Pons (tissue), 1 donor: ENCODE data around the gene FMN1.

Source experiments
- DNase-seq: peaks from one replicate; pipeline ENCODE4 v3.0.0-alpha.2; 2016; ENCODE audit warnings: low spot score

FMN1 gene

DNA sequence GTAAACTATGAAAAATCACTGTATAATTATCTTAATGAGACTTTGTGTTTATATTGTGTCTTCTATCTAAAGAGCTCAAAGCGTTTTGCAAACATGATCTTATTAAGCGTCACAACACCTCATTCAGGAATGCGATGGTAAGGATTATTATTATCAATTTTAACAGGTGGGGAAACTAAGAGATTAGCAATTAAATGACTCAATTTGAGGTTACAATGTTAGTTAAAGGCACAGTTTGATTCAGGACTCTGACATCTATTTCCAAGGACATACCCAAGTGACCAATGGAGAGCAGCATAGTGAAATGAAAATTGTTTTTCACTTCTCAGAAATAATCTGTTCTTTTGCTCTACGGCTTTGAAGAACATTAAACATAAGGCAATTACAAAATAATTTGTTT lies 74.6 kb downstream of the FMN1 start:
- DNase-seq: no peak

DNA sequence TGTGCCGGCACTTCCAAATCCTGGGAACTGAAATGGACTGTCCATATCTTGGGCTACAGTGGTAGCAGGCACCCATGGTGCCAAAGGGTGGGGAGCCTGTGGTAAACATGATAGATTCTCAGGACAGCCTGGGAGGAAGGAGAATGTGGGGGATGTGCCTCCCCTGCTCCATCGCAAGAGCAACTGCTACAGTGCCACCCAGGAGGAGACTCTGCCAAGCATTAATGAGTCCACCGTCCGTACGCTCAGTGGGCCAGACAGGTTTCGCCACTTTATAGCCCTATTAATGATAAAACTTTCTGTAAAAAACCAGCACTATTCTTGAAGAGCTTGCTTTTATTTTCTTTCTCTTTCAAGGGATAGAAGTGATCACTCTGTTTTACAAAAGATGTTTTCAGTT lies 75.2 kb downstream of the FMN1 start:
- no peak for DNase-seq

DNA sequence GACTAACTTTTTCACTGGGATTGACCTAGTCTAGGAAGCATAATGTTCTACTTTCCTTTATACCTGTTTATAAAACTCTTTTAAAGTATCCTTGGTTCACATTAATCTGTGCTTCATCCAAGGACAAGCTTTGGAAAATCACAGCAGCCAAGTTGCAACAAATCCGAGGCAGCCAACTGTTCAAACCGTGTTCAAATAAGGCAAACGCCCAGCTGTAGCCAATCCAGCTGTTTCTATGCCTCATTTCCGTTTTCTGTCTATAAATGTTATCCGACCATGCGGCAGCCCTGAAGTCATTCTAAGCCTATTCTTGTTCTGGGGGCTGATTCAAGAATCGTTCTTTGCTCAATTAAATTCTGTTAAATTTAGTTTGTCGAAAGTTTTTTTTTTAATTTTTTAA lies 78.3 kb downstream of the FMN1 start:
- no peak for DNase-seq

DNA sequence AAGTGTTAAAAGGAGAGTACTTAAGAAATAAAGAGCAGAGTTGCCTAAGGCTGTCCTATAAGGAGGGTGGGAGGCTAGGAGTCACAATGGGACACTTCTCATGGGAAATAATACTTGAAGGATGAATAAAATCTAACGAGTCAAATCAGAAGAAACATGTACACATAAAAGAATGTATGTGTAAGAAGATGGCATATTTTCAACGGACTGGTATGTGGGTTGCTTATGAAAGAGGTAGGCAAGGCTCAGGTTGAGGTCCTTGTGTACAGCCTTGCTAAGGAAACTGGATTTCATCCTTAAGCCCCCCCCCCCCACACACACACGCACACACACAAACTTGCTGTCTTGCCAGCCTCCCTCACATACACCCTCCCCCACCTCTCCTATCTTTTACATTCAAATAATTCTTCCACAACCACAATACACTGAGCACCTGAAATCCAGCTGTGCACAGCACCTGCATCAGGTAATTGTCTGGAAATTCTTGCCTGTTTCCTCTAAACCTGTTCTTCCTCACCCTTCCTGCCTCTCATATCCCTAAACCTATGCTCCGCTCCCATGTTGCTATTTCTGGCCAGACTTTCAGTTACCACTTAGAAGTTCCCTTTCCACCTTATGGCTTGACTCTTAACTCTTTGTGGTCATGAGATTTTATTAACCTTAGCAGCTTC lies 79.2 kb downstream of the FMN1 start:
- DNase-seq: no peak

DNA sequence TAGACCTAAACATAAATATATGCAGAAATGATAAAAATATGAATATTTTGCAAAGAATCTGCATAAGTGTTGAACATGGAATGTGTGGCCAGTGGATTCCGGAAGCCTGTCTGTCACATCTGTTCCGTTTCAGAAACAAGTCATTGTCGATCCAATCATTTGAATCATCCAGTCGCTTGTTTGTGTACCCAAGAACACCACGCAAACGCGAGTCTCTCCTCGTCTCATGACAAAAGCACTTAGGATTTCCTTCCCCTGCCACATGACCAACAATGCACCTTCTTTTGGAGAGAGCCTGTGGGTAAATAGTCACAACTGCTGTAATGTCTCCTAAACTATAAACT lies 80.2 kb downstream of the FMN1 start:
- no peak for DNase-seq

DNA sequence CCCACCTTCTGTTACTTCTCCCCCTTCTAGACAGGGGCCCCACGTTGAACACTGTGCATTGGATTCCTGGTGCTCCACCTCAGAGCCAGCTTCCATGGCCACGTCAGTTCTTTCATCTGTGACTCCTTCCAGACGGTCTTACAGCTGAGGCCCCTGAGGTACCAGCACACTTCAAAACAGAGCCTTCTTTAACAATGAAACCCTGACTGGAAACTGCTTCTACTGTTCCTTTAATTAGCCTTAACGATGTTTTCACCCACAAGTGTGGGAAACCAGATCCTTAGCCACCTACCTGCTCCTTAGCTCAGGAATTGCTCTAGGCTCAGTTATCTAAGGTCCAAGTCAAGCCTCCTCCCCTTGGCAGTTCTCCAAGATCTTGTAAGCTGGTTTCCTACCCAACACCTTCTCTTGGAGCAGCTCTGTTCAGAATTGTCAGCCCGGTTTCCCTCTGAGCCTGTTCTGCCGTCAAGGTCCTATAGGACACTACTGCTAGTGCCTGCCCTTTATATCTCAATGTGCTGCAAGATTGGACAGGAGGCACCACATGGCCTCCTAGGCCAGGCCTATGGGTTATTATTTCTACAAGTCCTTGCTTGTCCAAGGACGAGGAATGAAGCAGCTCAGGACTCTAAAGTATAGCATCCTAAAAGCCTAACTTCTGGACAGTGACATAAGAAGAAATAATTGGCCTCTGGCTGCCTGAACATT lies 80.7 kb downstream of the FMN1 start:
- DNase-seq: no peak

DNA sequence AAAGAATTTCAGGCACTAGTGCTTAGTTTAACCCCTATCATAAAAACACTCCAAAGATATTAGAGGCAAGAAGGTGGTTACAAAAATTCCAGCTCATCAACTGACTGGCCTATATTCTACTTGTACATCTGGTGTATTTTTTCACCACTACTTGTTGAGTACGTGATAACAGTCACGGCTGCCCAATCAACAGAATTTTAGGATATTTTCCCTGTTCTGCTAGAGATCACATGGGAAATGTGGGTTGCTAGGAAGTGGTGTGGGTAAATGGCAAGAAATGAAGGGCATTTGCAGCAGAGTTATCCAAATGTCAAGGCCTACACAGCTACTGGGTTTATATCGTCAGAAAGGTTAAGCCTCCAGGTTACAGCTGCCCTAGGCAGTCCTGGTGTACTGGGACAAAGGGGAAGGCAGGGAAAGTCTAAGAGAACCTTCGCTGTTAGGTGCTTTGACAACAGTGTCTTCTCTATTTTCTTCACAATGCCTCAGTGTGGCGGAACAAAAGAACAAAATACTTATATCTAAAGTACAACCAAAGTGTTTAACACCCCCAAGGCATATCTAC lies 81.9 kb downstream of the FMN1 start:
- DNase-seq: no peak

DNA sequence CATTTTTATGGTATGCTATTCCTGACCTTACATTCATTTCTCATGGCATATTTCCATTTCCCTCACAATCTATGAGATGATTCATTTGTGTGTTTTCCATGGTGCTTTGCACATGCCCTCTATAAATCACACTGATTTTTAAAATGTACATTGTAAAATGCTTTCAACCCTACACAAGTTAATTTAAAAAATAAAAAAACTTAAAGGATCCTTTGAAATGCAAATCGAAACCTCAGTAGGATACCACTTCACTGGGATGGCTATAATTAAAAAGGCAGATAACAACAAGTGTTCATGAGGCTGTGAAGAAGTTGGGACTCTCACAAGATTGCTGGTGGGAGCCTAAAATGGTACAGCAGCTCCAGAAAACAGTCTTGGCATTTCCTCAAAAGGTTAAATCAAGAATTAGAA lies 83.5 kb downstream of the FMN1 start:
- DNase-seq: no peak

DNA sequence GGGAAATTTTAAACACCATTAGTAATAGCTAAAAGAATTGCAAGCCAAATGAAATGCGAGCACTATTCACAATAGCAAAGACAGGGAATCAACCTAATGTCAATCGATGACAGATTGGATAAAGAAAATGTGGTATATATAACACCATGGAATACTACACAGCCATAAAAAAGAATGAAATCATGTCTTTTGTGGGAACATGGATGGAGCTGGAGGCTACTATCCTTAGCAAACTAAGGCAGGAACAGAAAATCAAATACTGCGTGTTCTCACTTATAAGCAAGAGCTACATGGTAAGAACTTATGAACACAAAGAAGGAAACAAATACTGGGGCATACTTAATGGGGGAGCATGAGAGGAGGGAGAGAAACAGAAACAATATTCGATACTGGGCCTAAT lies 85.2 kb downstream of the FMN1 start:
- DNase-seq: no peak

DNA sequence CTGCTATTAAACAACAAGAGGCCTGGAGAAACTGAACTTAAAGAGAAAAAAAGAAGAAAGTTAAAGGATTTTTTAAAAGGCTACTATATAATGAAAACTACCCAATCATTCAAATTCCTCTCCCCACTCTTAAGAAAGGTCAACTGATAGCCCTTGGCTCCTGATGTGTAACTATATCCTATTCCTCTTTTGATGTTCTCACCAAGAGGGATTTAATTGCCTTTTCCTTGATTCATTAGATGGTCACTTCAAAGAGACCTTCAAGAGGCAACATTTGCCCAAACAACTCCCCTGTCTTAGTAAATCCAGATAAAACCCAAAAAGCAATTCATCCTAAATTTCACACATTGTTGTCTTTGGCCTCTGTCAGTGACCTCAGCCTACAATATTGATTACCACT lies 86.0 kb downstream of the FMN1 start:
- DNase-seq: no peak

DNA sequence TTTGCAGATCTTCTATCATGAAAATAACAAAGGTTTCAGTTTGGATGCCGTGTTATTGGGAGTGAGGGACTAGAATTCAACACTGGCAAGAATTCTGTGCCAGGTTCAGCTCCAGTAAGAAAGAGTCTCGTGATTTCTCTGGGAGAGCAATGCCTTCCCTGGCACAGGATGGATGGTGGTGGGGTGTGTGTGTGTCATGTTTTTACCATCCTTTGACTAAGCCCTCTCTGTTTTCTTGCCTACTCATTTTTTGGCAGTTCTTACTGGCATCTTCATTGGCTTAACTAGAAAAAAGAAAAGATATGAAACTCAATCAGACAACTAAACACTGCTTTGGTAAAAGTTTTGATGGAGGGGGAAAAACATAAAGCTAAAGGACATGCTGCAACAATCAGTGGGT lies 86.6 kb downstream of the FMN1 start:
- no peak for DNase-seq

DNA sequence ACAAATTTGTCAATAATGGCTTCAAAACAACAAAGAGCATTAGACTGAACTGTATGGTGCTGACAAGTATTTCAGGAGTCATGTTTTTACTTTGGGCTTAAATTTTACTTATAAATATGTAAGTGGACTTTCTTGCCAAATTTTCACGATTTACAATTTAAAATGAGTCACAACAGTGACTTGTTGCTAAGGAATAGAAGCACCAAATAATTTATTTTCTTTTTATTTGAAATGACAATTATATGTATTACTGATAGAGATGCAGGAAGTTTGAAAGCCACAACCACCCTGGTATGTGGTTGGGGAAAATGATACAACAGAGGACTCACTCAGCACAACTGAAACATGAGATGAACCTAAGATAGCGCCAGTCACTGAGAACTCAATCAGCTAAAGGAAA lies 90.3 kb downstream of the FMN1 start:
- no peak for DNase-seq

DNA sequence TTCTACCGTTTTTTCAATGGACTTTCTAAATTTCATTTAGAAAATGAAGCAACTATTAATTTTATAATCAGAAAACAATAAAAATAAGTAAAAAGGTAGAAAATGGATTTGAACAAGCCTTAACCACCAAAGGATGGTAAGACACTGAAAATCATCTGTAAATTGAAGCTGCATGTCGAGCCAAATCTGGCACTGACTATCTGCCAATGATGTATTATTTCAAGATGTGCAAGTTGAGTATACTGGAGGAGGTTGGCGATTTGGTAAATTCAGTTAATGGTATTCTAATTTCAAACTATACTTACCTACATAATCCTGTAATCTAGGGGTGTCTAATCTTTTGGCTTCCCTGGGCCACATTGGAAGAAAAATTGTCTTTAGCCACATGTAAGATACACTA lies 93.5 kb downstream of the FMN1 start:
- DNase-seq: no peak

DNA sequence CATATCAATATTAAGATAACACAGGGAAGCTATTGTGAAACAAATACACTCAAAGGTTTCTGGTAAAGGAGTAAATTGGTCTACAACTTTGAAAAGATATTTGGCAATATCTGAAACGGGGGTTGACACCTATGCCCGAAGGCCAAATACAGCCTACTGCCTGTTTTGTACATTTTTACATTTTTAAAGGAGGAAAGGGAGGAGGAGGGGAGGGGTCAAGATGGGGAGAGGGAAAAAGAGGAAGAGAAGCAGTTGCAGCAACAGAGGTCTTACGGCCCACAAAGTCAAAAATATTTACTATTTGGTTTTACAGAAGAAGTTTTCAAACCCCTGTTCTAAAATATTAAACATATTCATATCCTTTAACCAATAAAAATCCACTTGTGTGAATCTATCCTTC lies 94.2 kb downstream of the FMN1 start:
- DNase-seq: no peak

DNA sequence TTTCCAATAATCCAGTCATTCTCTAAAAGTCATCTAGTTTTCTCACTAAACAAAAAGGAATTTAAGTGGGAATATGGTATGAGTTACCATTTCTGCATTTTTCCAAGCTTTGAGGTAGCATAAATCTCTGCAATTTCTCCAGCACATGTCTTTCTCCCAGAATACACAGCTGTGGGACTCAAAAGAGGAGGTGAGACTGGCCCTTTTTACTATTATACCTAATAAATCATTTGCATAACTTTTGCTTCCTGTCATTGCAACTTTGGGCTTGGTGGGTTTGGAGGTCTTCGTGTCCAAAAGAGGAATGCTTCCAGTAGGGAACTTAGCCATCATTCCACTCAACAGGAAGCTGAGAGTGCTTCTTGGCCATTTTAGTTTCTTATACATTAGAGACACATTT lies 94.8 kb downstream of the FMN1 start:
- no peak for DNase-seq

DNA sequence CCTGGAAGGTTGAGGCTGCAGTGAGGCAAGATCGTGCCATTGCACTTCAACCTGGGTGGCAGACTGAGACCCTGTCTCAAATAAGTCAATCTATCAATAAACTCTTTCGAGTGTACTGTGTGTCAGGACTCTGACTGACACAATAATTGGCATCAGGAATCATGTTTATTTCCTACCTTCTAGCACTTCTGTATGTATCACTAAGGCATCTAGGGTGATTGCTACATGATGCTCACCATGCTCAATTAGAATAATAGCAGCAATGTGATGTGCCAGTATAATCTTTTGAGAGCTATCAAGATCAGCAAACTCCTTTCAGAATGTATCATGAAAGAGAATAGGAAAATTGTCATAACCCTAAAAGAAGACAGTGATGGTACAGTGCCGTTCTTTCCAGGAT lies 95.3 kb downstream of the FMN1 start:
- no peak for DNase-seq

DNA sequence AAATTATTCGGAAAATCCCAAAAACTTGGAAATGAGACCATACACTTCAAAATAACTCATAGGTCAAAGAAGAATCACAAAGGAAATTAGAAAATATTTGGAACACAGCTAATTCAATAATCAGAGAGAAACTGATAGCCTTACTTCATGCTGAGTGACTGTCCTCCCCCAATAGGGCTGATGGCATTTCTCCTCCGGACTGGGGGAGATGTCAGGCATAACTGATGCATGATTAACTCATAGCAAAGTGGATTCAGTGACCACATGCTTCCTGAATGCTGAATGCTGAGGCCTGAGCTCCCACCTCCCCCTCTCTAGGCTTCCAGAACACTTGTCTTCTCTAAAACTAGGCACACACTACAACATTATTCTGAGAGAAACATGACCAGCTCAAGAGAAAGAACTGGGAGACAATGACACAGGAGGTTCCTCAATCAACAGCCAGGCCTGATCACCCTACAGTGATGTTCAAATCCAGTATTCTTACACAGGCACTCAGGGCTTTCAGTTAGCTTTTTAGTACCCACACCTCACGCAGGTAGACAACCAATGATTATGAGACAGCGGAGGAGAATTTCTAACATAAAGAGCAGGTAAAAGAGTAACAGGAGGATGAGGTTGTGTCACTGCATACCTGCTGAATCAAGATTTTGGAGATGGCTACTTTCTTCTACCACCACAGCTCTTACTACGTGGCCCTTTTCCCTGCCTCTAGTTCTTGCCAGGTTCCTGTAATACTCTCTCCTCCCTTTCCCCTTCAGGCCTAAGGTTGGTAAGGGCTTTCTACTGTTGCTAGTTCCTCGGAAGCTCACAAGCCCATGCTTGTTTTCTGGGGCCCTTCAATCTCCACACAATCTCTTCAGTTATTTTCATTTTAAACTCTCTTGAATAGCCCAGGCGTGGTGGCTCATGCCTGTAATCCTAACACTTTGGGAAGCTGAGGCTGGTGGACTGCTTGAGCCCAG lies 96.1 kb downstream of the FMN1 start:
- no peak for DNase-seq

DNA sequence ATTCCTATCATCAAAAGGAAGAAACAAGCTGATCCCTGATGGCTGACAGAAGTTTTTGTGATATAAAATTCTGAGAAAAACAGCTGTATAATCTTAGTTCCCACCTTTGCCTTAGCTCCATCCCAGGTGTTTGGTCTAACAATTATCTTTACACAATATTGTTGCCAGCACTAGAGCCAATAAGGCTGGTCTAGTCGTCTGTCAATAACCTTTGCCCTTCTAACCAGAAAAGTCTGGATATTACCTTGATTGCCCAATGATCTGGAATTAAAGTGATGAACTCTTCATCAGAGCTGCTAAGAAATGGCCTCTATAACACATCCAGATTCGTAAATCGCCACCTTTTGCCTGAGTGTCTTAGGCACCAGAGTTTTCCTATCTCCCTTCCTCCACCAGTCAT lies 98.4 kb downstream of the FMN1 start:
- DNase-seq: no peak

DNA sequence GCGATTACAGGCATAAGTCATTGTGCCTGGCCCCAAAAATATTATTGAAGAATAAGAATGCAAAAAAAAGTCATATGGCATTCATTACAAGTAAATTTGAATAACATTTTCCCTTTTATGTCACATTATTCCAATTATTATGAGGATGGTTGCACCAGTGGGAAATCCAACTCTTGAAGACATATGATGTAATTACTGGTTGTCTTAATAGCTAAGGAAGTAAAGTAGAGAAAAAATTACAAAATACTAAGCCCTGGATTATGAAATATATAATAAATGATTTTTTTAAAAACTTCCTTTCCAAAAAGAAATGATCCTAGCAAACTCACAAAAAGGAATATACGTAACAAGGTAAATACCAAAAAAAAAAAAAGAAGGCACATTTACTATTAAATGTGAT lies 98.9 kb downstream of the FMN1 start:
- no peak for DNase-seq

DNA sequence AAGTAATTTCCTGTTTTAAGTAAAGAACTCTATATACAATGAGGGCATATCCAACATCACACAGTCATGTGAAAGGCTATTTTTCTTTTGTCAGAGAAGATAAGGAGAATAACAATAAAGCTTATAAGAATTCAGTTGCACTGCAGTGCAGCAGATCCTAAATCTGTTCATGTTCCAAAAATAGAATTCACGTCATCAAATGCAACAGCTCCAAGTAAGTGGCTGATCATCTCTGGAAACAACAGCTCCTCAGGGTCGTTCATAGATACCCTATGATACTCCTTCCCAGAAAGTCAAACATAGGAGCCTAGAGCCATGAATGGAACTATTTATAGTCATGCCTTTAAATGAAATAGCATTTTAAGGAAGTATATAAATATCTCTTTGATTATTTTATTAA lies 100.2 kb downstream of the FMN1 start:
- peak; percentile 17 for DNase-seq

DNA sequence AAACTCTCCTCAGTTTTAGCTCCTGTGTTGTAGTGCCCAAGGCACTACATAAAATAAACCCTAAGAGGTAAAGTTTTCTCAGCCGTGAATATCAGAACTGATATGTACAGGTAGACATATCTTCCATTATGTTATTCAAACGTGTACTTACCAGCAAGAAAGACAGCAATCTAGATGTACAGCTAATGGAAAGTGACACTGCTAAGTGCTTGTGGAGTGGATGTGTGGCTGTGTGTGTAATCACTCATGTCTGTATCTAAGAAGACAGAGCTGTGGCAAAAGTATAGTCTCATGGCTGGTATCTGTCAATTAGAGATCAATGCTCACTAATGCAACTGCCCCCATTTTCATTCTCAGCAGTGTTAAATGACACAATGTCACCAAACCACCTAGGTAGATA lies 101.3 kb downstream of the FMN1 start:
- no peak for DNase-seq

DNA sequence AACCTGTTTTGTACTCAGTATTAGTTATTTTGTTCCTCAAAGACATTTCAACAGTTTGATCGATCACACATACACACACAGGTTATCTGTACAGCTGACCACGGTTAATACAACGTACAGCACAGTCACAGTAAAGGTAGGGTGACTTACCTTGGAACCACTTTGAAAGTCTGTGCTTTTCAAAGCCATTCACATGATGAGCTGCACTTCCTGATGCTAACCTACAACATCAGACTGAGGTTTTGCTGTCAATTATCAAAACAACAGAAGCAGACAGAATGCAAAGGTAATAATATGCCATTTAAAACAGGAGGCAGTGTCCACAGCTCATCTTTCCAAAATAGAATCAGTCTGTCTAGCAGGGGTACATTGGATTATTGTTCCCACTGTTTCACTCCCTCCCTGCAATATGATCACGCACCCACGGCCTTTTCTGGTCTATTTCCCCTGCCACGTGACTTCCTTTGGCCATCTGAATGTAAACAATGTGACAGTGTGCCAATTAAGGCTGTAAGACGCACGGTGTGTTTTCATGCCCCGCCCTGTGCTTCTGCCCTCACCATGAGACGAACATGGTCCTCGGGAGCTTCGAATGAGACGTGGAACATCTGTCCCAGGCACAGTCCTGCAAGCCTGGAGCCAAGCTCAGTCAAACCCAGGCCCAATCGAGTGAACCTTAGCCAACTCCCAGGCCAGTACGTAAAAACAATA lies 102.4 kb downstream of the FMN1 start:
- no peak for DNase-seq
